ENCODE results near the gene SLC24A4. TPM values are rescaled to one million over a fixed set of nuclear protein-coding genes. Genes with fewer than 3 reads are reported as not detected.

SLC24A4 gene
- total and polyA plus RNA-seq, 4 donors = 5.8 to 11.8 (median 6.9) TPM

DNA sequence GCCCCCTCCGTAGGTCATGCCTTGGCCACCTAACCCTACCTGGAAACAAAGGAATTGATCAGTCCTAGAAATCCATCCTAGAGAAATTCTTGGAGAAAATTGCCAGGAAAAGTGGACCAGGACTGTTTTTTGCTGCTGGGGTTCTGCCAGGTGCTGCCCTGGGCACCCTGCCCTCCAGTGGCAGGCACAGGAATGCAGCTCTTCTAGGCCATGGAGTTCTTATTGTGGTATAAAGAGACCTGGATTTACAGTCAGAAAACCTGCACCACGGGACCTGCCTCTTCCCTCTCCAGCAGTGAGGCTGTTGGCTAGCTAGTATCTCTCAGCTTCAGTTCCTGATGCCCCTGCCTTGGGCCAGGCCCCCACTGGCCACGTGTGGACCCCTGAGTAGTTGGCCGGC, 59.7 kb downstream of the SLC24A4 start:
- 62% methylated on average over 4 of the region's 4 CpGs for WGBS (ENCODE audit: insufficient coverage)
- no peak overlapping the region for H3K27ac ChIP-seq (ENCODE audit: low read depth, low read length)
- no peaks in the 10 kb centered on the region for H3K27me3 ChIP-seq (ENCODE audit: control insufficient read depth, insufficient read depth, low read length)
- no peak for DNase-seq (ENCODE audit: low read depth in 4 of 6, low spot score in 6 of 6)
- H3K36me3 ChIP-seq (ENCODE audit: control insufficient read depth, insufficient read depth, low read length) = no peaks in the 10 kb centered on the region
- no peaks in the 10 kb centered on the region for H3K9me3 ChIP-seq (ENCODE audit: control insufficient read depth, insufficient read depth, low read length)
- no peak overlapping the region for H3K4me3 ChIP-seq (ENCODE audit: low read depth, low read length)
- H3K4me1 ChIP-seq (ENCODE audit: control insufficient read depth, insufficient read depth, low read length) = peaks cover 19% of the 10 kb centered on the region

DNA sequence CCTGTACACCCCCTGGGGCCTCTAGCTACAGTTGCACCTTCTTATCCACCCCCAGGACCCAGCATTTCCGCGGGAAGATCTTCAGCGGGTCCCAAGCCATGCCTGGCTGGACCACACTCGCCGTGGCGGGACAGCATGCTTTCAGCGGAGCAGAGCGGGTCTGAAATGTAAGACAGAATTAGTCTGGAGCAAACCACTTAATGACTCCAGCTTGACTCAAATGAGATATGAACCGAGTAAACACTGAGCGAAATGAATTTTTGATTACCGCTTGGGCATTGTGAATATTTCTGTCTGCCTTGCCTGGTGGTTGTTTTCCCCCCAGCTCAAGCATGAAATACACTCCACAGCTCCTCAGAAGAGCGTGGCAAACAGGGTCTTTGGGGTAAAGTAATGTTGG, 60.8 kb downstream of the SLC24A4 start:
- peaks cover 19% of the 10 kb centered on the region for H3K4me1 ChIP-seq (ENCODE audit: control insufficient read depth, insufficient read depth, low read length)
- no peaks in the 10 kb centered on the region for H3K27me3 ChIP-seq (ENCODE audit: control insufficient read depth, insufficient read depth, low read length)
- no peak overlapping the region for H3K4me3 ChIP-seq (ENCODE audit: low read depth, low read length)
- DNase-seq (ENCODE audit: low read depth in 4 of 6, low spot score in 6 of 6) = peak in 2 of 6 donors; percentile 36 to 93
- H3K36me3 ChIP-seq (ENCODE audit: control insufficient read depth, insufficient read depth, low read length) = no peaks in the 10 kb centered on the region
- H3K9me3 ChIP-seq (ENCODE audit: control insufficient read depth, insufficient read depth, low read length) = no peaks in the 10 kb centered on the region
- H3K27ac ChIP-seq (ENCODE audit: low read depth, low read length) = no peak overlapping the region
- WGBS (ENCODE audit: insufficient coverage) = 77% methylated on average over 10 of the region's 12 CpGs

DNA sequence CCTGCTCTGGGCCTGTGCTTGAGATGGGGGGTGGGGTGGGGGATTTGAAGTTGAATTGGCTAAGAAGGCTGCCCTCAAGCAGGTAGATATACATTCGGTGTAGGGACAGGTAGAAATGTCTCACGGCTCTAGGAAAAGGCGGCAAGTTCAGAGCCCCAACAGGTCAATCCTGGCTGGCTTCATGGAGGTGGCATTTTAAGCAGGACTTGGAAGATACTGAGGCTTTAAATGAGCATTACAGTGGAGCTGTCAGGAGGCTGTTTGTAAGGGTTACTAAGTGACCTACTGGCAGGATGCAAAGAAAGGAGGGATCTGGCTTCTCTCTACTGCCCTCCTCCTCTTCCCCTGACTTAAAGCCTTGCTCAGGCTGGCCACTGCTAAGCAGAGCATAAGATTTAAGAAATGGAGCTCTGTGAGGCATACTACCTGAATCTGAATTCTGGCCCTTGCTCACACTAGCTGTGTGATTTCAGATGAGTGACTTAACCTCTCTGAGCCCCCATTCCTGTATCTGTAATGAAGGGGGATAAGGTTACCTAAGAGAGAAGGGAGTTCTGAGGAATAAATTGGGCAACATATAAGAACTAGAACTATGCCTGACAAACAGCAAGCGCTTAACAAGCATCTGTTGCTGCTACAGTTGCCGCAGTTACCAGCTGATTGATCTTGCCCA, 61.6 kb downstream of the SLC24A4 start:
- no peak for DNase-seq (ENCODE audit: low read depth in 4 of 6, low spot score in 6 of 6)
- Histone ChIP-seq H3K4me3 (ENCODE audit: low read depth, low read length) (no peak overlapping the region), H3K9me3 (ENCODE audit: control insufficient read depth, insufficient read depth, low read length) (no peaks in the 10 kb centered on the region), H3K36me3 (ENCODE audit: control insufficient read depth, insufficient read depth, low read length) (no peaks in the 10 kb centered on the region), H3K27ac (ENCODE audit: low read depth, low read length) (no peak overlapping the region), H3K27me3 (ENCODE audit: control insufficient read depth, insufficient read depth, low read length) (no peaks in the 10 kb centered on the region), H3K4me1 (ENCODE audit: control insufficient read depth, insufficient read depth, low read length) (peaks cover 21% of the 10 kb centered on the region)
- 88% methylated on average over 4 of the region's 5 CpGs for WGBS (ENCODE audit: insufficient coverage)

DNA sequence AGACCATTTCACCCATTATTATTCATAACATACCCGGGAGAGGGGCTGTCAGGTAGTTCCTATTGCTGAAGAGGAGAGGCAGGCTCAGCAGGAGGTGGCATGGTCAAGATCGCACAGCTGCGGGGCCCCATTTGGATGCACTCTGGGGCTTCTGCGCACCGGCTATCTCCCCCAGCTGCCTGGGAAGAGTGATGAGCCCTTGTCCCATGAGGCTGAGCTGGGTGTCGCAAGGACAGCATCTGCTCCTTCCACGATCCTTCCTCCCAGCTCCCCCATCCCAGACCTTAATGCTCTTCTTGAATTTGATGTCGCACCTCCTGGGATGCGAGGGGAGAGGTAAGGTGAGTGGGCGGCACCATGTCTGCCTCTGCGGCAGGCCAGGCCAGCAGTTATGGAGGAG, 62.6 kb downstream of the SLC24A4 start:
- H3K27me3 ChIP-seq (ENCODE audit: control insufficient read depth, insufficient read depth, low read length) = no peaks in the 10 kb centered on the region
- no peak overlapping the region for H3K27ac ChIP-seq (ENCODE audit: low read depth, low read length)
- H3K4me3 ChIP-seq (ENCODE audit: low read depth, low read length) = no peak overlapping the region
- 75% methylated on average over 6 of the region's 11 CpGs for WGBS (ENCODE audit: insufficient coverage)
- no peak for DNase-seq (ENCODE audit: low read depth in 4 of 6, low spot score in 6 of 6)
- no peaks in the 10 kb centered on the region for H3K36me3 ChIP-seq (ENCODE audit: control insufficient read depth, insufficient read depth, low read length)
- no peaks in the 10 kb centered on the region for H3K9me3 ChIP-seq (ENCODE audit: control insufficient read depth, insufficient read depth, low read length)
- H3K4me1 ChIP-seq (ENCODE audit: control insufficient read depth, insufficient read depth, low read length) = peaks cover 26% of the 10 kb centered on the region

DNA sequence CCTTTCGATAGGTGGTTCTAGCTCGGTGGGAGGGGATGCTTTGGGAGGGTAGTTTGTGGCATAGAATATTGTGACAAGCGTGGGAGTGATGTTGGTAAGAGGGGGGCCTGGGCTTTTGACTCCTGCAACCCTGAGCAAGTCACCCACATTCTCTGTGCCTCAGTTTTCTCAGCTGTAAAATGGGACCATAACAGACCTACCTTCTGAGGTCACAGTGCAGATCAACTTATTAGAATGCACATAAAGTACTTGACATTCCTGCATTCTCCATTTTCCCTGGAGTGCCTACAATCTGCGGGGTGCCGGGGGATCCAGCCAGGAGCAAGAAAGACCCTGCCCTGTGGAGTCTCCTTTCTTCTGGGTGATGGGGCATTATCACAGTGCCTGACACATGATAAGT, 63.2 kb downstream of the SLC24A4 start:
- no peak for DNase-seq (ENCODE audit: low read depth in 4 of 6, low spot score in 6 of 6)
- Histone ChIP-seq H3K4me1 (ENCODE audit: control insufficient read depth, insufficient read depth, low read length) (peaks cover 26% of the 10 kb centered on the region), H3K36me3 (ENCODE audit: control insufficient read depth, insufficient read depth, low read length) (no peaks in the 10 kb centered on the region), H3K4me3 (ENCODE audit: low read depth, low read length) (no peak overlapping the region), H3K27me3 (ENCODE audit: control insufficient read depth, insufficient read depth, low read length) (no peaks in the 10 kb centered on the region), H3K27ac (ENCODE audit: low read depth, low read length) (no peak overlapping the region), H3K9me3 (ENCODE audit: control insufficient read depth, insufficient read depth, low read length) (no peaks in the 10 kb centered on the region)
- 89% methylated on average over 4 of the region's 5 CpGs for WGBS (ENCODE audit: insufficient coverage)

DNA sequence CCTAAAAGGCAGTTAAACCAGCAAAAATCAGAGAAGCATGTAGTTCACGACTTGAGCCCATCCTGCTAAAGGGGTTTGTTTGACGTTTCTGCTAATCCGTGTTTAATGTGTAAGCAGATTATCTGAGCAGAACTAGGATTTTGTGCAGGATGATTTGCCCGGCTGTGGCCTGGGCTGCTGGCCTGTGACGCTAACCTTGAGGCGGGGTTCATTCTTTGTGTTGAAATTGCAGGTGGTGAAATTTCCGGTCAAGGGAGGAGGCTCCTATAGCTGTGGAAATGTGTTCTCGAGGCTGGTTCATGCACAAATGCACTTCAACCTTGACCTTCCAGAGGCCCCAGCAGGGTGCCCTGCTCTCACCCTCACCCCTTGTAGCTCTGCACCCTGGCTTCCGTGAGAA, 63.7 kb downstream of the SLC24A4 start:
- Histone ChIP-seq H3K36me3 (ENCODE audit: control insufficient read depth, insufficient read depth, low read length) (no peaks in the 10 kb centered on the region), H3K27me3 (ENCODE audit: control insufficient read depth, insufficient read depth, low read length) (no peaks in the 10 kb centered on the region)
- 77% methylated on average over 6 of the region's 9 CpGs for WGBS (ENCODE audit: insufficient coverage)

DNA sequence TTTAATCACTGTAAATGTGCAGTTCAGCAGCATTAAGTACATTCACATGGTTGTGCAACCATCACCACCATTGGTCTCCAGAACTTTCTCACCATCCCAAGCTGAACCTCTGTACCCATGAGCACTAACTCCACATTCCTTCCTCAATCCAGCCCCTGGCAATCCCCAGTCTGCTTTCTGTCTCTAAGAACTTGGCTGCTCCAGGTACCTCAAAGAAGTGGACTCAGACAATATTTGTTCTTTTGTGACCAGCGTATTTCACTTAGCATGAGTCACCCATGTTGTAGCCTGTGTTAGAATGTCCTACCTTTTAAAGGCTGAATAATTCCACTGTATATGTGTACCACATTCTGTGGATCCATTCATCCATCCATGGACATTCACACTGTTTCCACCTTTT, 64.6 kb downstream of the SLC24A4 start:
- Histone ChIP-seq H3K4me3 (ENCODE audit: low read depth, low read length) (no peak overlapping the region), H3K4me1 (ENCODE audit: control insufficient read depth, insufficient read depth, low read length) (peaks cover 26% of the 10 kb centered on the region), H3K9me3 (ENCODE audit: control insufficient read depth, insufficient read depth, low read length) (no peaks in the 10 kb centered on the region), H3K27ac (ENCODE audit: low read depth, low read length) (no peak overlapping the region), H3K27me3 (ENCODE audit: control insufficient read depth, insufficient read depth, low read length) (no peaks in the 10 kb centered on the region), H3K36me3 (ENCODE audit: control insufficient read depth, insufficient read depth, low read length) (no peaks in the 10 kb centered on the region)
- no peak for DNase-seq (ENCODE audit: low read depth in 4 of 6, low spot score in 6 of 6)
- WGBS (ENCODE audit: insufficient coverage) = no CpG with 5 or more reads among the region's 1 CpG

More for the DNA sequence above, 63.7 kb downstream of the SLC24A4 start:
- DNase-seq (ENCODE audit: low read depth in 4 of 6, low spot score in 6 of 6) = no peak
- H3K4me3 ChIP-seq (ENCODE audit: low read depth, low read length) = no peak overlapping the region
- H3K27ac ChIP-seq (ENCODE audit: low read depth, low read length) = no peak overlapping the region
- H3K4me1 ChIP-seq (ENCODE audit: control insufficient read depth, insufficient read depth, low read length) = peaks cover 26% of the 10 kb centered on the region
- no peaks in the 10 kb centered on the region for H3K9me3 ChIP-seq (ENCODE audit: control insufficient read depth, insufficient read depth, low read length)

DNA sequence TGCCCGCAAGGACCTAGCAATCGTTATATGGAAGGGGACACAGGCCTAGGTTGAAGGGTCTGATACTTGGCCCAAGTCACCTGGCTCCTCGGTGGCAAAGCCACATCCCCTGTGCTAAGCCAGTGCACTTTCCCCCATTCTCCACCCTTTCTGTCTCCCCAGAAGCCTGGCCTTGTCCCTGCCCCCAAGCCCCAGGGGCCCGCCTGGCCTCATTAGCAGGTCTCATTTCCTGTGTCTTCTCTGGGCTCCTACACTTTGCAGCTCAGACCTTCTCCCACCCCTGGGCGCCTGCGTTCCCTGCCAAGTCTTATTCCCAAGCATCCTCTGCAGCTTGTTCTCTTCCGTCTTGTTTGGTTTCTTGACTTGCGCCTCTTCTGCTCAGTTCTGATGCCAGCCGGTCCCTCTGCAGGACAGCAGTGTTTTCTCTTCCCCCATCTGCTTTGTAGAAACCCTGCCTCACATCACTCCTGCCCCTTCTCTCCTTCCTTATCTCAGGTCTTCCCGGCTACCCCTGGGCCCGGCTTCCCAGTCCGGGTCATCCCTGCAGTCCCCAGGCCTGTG, 66.7 kb downstream of the SLC24A4 start:
- Histone ChIP-seq H3K27me3 (ENCODE audit: control insufficient read depth, insufficient read depth, low read length) (no peaks in the 10 kb centered on the region), H3K4me3 (ENCODE audit: low read depth, low read length) (no peak overlapping the region), H3K27ac (ENCODE audit: low read depth, low read length) (no peak overlapping the region), H3K4me1 (ENCODE audit: control insufficient read depth, insufficient read depth, low read length) (peaks cover 12% of the 10 kb centered on the region), H3K36me3 (ENCODE audit: control insufficient read depth, insufficient read depth, low read length) (no peaks in the 10 kb centered on the region), H3K9me3 (ENCODE audit: control insufficient read depth, insufficient read depth, low read length) (no peaks in the 10 kb centered on the region)
- 74% methylated on average over 11 of the region's 12 CpGs for whole genome bisulfite sequencing (ENCODE audit: insufficient coverage)
- DNase-seq (ENCODE audit: low read depth in 4 of 6, low spot score in 6 of 6) = peak in 1 of 6 donors; percentile 49

DNA sequence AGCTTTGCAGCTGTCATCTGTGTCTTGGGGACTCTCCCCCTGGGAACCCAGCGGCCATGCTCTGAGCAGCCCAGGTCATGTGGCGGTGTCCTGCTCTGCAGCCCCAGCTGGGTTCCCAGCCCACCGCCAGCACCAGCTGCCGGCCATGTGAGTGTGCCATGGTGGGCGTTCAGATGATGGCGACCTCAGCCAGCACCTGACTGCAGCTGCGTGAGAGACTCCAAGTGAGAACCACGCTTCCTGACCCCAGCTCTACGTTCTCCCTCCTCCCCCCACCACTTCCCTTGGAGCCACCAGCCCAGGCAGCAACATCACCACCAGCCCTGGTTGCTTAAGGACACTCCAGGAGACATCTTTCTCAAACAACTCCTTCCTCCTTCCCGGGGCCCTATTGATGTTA, 68.8 kb downstream of the SLC24A4 start:
- H3K9me3 ChIP-seq (ENCODE audit: control insufficient read depth, insufficient read depth, low read length) = no peaks in the 10 kb centered on the region
- no peaks in the 10 kb centered on the region for H3K27me3 ChIP-seq (ENCODE audit: control insufficient read depth, insufficient read depth, low read length)
- no peak overlapping the region for H3K27ac ChIP-seq (ENCODE audit: low read depth, low read length)
- peaks cover 7% of the 10 kb centered on the region for H3K4me1 ChIP-seq (ENCODE audit: control insufficient read depth, insufficient read depth, low read length)
- no peak for DNase-seq (ENCODE audit: low read depth in 4 of 6, low spot score in 6 of 6)
- H3K4me3 ChIP-seq (ENCODE audit: low read depth, low read length) = no peak overlapping the region
- 86% methylated on average over 9 of the region's 10 CpGs for WGBS (ENCODE audit: insufficient coverage)
- H3K36me3 ChIP-seq (ENCODE audit: control insufficient read depth, insufficient read depth, low read length) = no peaks in the 10 kb centered on the region

DNA sequence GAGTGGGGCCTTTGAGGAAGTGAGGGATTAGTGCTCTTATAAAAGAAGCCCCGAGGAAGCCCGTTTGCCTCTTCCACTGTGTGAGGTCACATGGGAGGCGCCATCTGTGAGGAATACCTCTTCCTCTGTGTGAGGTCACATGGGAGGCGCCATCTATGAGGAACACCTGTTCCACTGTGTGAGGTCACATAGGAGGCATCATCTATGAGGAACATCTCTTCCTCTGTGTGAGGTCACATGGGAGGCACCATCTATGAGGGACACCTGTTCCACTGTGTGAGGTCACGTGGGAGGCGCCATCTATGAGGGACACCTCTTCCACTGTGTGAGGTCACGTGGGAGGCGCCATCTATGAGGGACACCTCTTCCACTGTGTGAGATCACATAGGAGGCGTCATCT, 69.7 kb downstream of the SLC24A4 start:
- Histone ChIP-seq H3K27ac (ENCODE audit: low read depth, low read length) (no peak overlapping the region), H3K4me3 (ENCODE audit: low read depth, low read length) (no peak overlapping the region), H3K9me3 (ENCODE audit: control insufficient read depth, insufficient read depth, low read length) (no peaks in the 10 kb centered on the region), H3K36me3 (ENCODE audit: control insufficient read depth, insufficient read depth, low read length) (no peaks in the 10 kb centered on the region), H3K27me3 (ENCODE audit: control insufficient read depth, insufficient read depth, low read length) (no peaks in the 10 kb centered on the region), H3K4me1 (ENCODE audit: control insufficient read depth, insufficient read depth, low read length) (peaks cover 13% of the 10 kb centered on the region)
- no peak for DNase-seq (ENCODE audit: low read depth in 4 of 6, low spot score in 6 of 6)
- WGBS (ENCODE audit: insufficient coverage) = 96% methylated on average over 6 of the region's 9 CpGs

All from spinal cord (tissue), 10 donors.